ENCODE data around the gene NUP210L.

The NUP210L gene

DNA sequence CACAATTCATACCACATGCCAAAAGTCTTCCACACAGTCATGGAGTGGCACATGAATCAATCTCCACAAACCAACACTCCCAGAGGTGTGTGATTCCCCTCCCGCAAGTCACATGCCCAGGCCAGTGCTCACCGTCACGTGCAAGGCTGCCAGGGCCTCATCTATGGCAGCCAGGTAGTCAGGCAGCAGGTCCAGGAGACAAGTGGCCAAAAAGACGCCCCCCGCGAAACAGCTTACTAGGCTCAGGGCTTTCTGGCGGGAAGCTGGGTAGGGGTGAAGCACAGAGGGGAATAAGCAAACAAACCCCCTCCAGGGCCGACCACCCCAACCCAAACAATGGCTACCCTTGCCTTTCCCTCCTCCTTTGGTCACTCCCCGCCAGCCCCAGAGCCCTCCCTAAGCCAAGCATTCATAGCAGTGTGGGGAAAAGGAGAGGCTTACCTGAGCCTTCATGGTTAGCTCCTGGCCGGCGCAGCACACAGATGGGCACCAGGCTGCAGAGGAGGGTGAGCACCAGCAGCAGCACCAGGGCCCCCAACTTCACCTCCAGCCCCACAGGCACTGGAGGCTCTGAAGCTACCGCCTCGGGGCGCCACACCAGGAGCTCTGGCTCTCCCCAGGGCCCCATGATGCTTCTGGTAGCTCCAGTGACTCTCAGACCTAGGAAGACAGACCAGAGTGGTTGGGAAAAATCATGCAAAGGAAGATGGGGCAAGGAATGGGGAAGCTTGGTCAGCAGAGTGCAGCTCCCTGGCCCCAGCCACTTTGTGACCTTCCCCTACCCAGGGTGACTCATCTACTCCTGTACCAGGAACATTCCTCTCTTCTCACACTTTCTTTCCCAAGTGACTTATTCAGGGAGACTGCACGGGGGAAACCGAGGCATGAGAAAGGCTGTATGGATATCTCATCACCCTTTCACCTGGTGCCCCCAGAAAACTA lies 192.5 kb downstream of the NUP210L start:
- DNase-seq, result no peak

DNA sequence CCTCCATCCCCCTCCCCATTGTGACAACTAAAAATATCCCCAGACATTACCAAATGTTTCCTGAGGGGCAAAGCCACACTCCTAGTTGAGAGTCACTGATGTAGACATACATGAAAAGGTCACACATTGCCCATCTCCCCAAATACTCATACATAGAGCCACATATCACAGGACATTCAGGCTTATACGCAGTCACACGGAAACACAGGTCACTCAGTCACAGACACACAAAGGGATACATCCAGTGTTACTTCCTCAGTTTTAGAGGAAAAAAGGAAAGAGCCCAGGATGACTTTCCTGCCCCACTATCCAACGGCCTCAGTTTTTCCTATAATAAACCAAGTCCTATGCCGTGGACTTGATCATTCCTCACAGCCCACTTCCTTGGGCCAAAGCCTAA lies 193.5 kb downstream of the NUP210L start:
- DNase-seq, result no peak

DNA sequence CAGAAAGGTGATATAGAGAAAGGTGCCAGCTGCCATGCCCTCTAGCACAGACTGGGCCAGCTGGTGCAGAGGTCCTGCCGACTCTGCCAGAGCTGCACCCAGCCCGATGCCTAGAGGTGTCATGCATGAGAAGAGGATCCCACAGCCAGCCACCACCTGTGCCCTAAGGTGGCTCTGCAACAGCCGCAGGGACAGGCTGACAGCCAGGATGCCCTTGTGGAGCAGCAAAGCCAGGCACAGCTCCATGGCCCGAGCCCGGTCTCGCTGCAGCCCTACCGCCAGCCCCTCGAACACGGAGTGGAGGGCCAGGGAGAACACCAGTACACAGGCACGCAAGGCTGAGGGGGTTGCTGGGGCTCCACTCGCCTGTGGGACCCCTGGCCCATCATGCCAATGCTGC lies 194.7 kb downstream of the NUP210L start:
- no peak for DNase-seq

DNA sequence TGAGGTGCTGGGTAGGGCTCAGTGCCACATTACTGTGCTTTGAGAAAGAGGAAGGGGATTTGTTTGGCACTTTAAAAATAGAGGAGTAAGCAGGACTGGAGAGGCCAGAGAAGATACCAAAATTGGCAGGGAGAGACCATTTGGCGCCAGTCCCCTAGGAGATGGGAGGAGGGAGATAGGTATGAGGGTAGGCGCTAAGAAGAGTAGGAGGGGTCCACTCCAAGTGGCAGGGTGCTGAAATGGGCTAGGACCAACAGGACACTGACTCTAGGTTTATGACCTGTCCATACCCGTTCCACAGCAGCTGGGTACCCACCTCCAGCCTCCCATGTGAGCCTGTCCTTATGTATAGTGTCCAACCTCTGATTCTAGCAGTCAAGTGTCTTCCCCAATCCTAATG lies 195.4 kb downstream of the NUP210L start:
- no peak for DNase-seq

DNA sequence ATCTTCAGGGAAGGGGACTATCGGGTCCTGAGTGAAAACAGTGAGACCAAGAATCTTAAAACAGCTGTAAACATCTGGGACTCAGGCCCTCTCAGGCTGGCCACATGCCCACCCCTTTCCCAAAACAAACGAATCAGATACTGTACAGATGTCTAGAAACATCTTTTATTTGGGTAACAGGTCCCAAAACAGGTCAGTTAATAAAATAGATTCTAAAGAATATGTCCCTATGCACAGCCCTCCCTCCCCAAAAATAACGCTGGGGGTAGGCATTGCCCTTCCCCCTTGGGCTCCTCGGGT lies 196.0 kb downstream of the NUP210L start:
- no peak for DNase-seq

DNA sequence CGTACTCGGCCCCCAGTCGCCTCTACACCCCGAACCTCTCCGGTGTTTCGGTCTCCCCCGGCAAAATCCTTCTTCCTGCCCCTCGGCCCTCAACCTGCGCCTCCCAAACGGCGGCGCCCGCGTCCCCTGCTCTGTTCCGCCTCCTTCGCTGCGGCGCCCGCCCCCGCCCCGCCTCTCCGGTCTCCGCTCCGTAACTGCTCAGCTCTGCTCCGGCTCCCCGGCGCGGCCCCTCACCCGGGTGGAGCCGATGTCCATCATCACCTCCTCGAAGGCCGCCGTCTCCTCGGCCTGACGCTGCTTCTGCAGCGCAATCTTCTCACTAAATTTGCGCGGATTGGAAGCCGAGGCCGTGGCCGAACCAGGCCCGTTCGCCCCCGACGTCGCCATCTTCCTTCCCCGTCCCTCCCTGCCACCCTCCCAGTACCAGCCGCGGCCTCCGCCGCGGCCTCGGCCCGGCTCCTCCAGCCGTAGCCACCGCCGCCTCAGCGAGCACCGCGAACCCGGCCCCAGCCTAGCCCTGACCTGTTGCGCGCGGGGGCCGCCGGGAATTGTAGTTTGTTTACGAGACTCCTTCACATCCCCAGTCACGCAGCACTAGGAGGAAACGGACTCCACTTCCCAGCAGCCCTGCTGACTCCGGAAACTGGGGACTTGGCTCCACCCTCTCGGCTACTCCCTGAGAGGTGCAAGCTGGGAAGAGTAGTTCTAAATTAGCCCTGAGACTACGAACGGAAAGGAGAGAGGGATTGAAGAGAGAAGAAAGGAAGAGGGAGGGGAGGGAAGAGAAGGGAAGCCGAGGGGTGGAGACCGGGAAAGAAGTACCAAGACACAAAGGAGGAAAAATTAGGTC lies 196.5 kb downstream of the NUP210L start, which contains the start of gene CRTC2:
Gene CRTC2 (minus strand): TSS at position 502 of the 850 bp plus-strand sequence. CDS start 115 bp downstream, at position 387.
- DNase-seq, result peak; percentile 98

DNA sequence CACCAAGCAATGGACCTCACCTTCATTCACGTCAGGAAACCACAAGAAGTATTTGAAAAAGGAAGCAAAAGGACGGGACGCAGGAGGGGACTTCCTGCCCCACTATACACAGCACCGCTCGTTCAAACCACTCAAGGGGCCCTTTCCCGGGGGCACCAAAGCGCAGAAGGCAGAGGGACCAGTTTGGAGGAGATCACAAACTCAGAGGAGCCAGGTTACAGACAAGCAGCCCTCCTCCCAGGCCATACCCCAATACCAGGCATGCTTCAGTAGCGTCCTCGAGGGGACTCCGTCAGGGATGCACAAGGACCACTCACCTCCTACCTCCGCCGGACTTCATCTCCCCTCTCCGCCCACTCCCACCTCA lies 197.1 kb downstream of the NUP210L start:
- no peak for DNase-seq

DNA sequence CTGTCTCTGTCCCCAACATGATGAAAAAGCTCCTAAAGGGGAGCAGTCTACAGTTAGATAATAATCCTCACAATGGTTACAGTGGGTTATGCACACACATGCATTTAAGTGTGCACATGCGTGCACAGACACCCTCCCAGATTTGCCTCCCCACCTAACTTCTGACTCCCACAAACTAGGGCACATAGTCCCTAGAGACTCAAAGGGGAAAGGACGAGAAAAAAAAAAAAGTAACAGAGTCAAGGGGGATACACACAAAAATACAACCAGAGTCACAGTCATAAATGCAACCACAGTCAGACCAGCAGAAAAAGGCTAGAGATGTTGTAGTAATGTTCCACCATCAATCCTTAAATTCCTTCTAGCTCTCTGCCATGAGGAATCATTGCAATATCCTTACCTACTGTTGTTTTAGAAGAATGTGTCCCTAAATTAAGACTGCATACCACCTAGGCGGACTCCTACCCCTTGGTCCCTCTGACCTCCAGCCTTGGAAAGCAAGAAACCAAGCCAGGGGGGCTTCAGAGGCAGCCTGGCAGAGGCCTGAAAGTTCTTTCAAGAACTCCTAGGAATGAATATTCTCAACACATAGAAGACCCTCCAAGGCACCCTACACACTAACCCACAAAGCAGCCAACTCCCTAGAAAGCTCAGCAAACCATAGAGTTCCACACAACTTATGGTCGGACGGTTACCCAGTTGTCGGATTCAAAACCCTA lies 197.7 kb downstream of the NUP210L start:
- no peak for DNase-seq

DNA sequence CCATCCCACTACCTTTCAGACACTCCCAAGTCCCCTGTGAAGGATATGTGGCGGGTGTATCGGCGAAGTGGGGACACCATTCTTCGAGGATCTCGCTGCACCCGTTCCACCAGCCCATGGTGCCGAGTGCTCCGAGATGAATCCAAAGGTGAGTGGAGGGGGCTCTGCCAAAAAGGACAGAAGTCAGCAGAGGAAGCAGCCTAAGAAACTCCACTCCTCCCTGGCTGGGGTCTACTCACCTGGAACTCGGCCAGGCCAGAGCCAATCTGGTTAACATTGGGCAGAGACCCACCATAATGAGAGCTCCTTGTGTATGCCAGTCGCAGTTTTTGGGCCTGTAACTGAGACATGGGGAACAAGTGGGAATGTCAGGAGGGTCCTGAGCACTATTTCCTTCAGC lies 200.0 kb downstream of the NUP210L start:
- DNase-seq, result no peak

DNA sequence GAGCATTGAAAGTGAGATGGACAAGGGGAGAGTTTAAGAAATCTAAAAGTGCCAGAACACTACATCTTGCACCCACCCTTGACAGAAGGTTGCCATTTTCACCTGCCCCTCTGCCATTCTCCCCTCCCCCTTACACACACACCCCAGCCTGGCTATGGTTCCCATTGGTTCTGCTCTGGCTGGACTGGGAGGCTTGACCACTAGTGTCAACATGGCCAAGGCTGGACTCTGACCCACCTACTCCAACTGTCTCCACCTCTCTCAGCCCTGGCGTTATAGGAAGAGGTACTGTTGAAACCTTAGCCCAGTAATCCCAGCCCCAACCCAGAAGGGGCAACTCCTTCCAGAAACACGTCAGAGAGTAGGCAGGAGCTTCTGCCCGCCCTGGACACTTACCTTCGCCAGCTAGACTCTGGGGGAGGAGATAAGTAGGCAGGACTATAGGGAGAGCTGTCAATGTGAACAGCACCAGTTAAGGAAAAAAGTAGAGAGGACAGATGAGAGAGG lies 201.0 kb downstream of the NUP210L start:
- DNase-seq, result no peak

DNA sequence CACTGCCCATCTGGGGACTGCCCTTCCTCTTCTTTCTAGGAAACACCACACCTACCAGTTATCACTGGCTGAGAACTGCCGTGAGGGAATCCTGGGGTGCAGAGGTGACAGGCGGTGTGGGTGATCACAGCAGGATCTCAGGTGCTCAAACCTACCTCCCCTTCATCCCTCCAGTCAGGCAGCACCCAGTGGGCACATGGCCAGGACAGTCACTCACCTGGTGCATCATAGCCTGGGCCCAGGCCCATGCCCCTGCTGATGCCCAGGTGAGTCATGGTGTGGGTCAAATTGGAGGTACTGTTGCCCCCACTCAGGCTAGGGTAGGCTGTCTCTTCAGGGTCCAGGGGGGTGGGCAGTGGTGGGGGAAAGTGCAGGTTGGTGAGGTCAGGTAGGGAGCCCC lies 203.1 kb downstream of the NUP210L start:
- no peak for DNase-seq

DNA sequence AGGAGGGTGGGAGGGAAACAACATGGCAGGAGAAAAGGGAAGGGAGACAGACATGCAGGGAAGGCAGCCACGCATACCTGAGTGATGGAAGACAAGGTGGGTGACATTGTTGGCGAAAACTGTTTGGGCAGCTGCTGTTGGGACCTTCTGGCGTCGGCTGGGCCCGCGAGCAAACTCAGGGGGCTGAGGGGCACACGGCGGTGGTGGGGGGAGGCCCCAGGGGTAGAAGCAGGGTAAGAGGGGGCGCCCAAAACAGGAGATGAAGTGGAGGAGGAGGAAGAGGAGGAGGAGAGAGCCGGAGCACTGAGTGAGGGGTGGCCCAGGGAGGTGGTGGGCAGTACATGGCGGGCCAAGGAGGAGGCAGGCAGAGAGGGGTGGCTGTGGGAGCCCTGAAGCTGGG lies 203.7 kb downstream of the NUP210L start:
- no peak for DNase-seq

DNA sequence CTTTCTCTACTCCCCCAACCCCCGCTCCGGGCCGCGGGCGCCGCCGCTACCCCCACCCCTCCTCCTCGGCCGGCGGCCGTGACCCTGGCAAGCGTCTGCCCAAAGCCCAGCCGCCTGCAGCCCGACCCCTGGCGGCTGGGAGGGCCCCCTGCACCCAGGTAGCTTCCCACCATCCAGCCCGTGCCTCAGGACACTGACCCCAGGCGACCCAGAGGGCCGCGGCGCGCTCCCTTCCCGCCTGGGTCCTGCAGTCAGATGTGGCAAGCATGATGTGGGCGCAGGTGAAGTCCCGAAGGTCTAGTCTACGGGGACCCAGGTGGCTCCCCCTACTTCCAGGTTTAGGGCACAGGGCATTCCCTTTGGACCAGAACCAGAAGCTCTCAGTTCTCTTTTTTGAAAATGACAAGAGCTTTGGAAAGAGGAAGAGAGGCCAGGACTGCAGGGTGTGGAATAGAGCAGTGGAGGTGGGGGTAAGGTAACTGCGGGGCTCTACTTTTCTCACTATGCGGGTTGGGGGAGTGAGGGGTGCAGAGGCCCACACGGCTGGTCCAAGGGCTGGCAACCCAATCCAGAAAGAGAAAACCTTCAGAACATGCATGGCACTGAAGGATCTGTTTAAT lies 208.1 kb downstream of the NUP210L start, which contains the start of gene DENND4B:
Gene DENND4B (minus strand): TSS at position 97 of the 620 bp plus-strand sequence. CDS start 2,344 bp downstream, outside the sequence.
- peak; percentile 53 for DNase-seq

DNA sequence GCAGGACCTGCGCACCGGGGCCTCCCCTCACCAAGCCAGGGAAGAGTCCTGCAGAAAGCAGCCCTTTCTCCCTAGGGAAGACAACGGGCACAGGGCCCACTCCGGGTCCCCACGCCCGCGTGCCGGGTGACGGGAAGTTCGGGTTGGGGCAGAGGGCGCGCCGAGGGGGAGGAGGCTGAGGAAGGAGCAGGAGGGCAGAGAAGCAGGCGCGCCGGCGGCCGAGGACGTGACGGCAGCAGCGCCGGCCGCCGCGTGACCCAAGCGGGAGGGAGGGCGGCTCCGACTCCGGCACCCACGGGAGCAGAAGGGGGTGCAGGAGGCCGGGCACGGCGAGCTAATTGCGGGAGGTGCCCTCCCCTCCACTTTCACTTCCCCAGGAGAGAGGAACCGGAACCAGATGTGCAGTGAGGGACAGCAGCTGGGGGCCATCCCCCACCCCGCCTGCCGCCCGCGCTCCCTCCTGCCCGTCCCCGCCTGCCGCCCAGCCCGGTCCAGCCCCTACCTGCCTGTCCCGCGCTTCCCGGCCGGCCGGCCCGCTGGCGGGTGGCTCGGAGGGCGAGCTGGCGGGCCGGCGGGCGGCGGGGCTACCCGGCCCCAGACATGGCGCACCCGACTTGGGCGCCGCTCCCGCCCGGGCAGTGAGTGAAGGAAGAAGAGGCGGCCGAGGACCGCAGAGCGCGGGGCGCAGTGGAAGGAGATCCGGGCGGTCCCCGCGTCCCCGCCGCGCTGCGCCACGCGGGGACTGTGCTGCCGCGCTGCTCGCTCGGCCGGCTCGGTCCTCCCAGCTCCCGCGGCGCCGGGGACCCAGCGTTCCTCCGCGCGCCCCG lies 208.9 kb downstream of the NUP210L start:
- no peak for DNase-seq

DNA sequence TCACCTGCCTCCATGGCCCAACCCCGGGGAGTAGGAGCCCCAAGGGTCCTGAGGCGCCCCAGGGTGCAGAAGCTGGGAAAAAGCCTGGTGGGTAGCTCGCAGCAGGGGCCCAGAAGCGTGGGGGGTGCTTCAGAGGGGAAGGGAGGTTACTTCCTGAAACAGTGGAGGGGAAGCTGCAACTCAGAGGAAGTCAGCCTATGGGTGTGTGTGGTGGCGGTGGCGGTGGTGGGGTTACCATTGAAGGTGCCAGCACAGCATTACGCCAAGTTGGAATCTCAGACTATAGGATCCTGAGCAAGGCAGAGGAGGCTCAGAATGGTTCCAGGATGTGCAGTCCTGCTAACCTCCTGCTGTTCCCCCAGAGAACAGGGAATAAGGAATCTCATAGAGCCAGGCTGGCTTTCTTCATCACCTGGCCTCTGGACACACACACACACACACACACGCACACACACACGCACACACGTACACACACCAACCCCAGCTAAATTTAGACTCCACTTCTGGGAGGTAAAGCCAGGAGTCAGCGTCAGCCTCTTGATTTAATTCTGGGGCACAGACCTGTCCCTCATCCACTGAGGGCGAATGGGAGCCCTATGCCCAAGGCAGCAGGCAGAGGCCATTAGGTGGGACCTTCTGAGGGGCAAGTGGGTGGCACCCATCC lies 209.6 kb downstream of the NUP210L start:
- no peak for DNase-seq

DNA sequence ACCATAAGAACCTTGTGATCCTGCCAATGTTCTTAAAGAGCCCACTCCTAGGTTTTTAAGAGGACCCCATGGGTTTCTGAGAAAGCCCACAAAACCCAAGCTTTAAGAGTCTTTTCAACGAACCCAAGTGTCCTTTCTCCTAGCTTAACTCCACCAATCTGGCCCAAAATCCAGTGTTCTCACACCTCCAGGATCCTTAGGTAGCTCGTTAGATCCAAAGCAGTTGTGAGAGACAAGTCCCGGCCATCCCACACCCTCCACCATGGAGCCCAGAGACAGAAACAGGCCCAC lies 210.1 kb downstream of the NUP210L start:
- DNase-seq, result no peak

DNA sequence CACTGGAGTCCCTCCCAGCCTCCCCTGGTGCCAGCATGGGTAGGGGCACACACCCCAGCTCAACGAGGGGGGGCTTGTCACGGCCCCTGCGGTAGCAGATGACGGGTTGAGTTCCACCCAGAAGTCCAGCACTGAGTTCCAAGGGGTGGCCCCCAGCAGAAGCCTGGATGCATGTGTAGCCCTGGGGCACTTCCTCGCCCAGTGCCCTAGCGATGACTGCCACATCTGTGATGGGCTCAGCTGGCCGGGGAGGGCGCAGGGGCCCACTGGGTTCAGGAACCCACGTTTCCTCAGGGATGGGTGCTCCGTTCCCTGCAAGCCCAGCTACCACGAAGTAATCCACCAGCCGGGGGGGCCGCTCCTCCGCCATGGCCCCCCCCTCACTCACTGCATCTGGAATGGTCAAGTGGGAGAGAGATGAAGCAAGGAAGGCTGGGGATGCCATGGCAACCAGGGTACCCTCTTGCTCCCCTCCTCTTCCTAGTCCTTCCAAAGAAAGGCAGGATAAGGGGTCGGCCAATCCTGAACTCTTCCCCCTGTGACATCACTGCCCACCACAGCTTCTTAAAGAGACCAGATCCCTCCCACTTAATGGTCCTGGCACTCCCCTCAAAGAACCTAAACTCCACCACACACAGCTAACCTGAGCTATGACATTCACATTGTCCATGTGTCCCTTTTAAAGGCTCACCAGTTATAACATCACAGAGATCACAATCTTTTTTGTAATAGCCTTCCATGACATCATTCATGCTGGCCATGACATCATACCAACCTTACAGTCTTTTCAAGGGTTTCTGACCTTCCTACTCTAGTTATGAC lies 210.7 kb downstream of the NUP210L start:
- no peak for DNase-seq

DNA sequence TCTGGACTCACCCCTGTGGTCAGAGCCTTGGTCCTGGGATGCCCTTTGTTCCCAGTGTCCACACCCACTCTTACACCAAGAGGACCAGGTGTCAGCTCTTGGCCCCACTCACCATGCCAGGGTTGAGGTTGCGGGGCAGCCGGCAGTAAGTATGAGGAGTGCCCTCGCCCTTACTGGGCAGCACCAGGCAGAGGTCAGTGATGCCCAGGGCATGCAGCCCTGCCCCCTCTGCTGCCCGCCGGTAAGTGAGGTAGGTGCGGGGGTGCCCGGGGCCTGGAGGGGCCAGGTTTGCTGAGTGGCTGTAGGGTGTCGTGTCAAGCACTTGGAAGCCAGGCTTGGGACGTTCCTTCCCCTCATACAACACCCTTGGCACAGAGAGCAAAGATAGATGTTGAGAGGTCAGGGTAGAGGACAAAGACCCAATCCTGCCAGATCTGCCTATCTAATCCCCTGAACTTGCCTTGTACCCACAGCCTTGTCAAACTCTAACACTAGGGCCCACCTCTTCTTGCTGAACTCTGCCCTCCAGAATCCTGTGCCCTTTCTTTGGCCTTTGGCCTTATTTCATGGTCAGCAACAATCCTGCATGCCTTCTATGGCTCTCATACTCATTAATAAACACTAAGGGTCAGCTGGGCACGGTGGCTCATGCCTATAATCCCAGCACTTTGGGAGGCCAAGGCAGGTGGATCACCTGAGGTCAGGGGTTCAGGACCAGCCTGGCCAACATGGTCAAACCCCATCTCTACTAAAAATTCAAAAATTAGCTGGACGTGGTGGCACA lies 211.9 kb downstream of the NUP210L start:
- DNase-seq, result no peak

Measured in NCI-H748 treated with DMSO at 0.1 percent for 48 hours (cell line).